Natural killer cell (primary cell): ENCODE measurements around the gene ITPR1. TPM values are rescaled to one million over a fixed set of nuclear protein-coding genes. Genes with fewer than 3 reads are reported as not detected.

ENCODE experiments used
- ATAC-seq, 3 donors: fragments of 150-1000 bp in 2 of 3; fragments of 200-7000 bp in 1 of 3; cut with Tn5 transposase; 1 replicate in 1 of 3; 2 replicates in 2 of 3; pipeline ENCODE4 v1.10.0; 2021; ENCODE audit warnings: mild to moderate bottlenecking in 2 of 3, moderate library complexity in 2 of 3
- DNase-seq, 2 donors: peaks; one replicate each; pipeline versions ENCODE4 v3.0.0 to v3.0.0-alpha.2; 2013 to 2021; ENCODE audit warnings: mixed read lengths in 1 of 2
- H3K27ac ChIP-seq: one replicate; pipeline ENCODE4 v1.5.1; 2013; ENCODE audit warnings: mild to moderate bottlenecking, low read length
- H3K27me3 ChIP-seq: one replicate; pipeline ENCODE4 v1.6.1; 2013; ENCODE audit warnings: low read length; ENCODE audit not compliant: control insufficient read depth, insufficient read depth
- H3K36me3 ChIP-seq: one replicate; pipeline ENCODE4 v1.6.1; 2013; ENCODE audit warnings: low read length; ENCODE audit not compliant: control insufficient read depth, insufficient read depth
- H3K4me1 ChIP-seq: one replicate; pipeline ENCODE4 v1.6.1; 2013; ENCODE audit warnings: low read length; ENCODE audit not compliant: control insufficient read depth, insufficient read depth
- H3K4me3 ChIP-seq: one replicate; pipeline ENCODE4 v1.5.1; 2013; ENCODE audit warnings: low read length
- H3K9me3 ChIP-seq: one replicate; pipeline ENCODE4 v1.6.1; 2013; ENCODE audit warnings: low read length; ENCODE audit not compliant: control insufficient read depth, insufficient read depth
- H3K27ac Mint-ChIP-seq, 2 donors: one replicate each; pipeline ENCODE4 v1.8.0; 2022; ENCODE audit warnings: mild to moderate bottlenecking in 2 of 2, mixed read lengths in 2 of 2, moderate library complexity in 1 of 2
- H3K27me3 Mint-ChIP-seq, 2 donors: one replicate each; pipeline ENCODE4 v1.8.0; 2022; ENCODE audit warnings: low read depth in 2 of 2, mixed read lengths in 2 of 2
- H3K36me3 Mint-ChIP-seq: one replicate; pipeline ENCODE4 v1.8.0; 2022; ENCODE audit warnings: mixed read lengths
- H3K4me1 Mint-ChIP-seq, 2 donors: one replicate each; pipeline ENCODE4 v1.8.0; 2022; ENCODE audit warnings: mixed read lengths in 2 of 2
- H3K4me3 Mint-ChIP-seq: one replicate; pipeline ENCODE4 v1.8.0; 2022; ENCODE audit warnings: mild to moderate bottlenecking, moderate library complexity, mixed read lengths
- H3K9me3 Mint-ChIP-seq, 2 donors: one replicate each; pipeline ENCODE4 v1.8.0; 2022; ENCODE audit warnings: mixed read lengths in 2 of 2
- CTCF ChIP-seq: fragments of 200-600 bp; IDR thresholded peaks from one replicate; pipeline ENCODE4 v1.8.0; 2022; ENCODE audit warnings: antibody characterized with exemption
- WGBS: methylation state at CpG from one replicate; pipeline ENCODE4 v1.1.7; 2013; ENCODE audit warnings: missing lambda C conversion rate; ENCODE audit not compliant: insufficient coverage; 5-methylcytosine and 5-hydroxymethylcytosine counted together
- intact Hi-C: fragments of 100-400 bp; cut with micrococcal nuclease; formaldehyde crosslinking; loops from one replicate; pipeline ENCODE4 v1.14.2; 2022
- total RNA-seq, 4 donors: library from RNA; stranded (reverse); fragments of 120-200 nt in 1 of 4; gene quantifications; one replicate each; pipeline versions ENCODE4 v1.2.3 to v1.2.4, GENCODE V29; 2013 to 2022

ITPR1 gene
- total RNA-seq, 3 donors from 2014 or later (not counting 1 experiment from before 2014, with no cell fraction given): 86.7 to 123 (median 94.8) TPM

GRCh38 chr3:4580346-4581123, 87.4 kb downstream of the ITPR1 start:
- WGBS: 95% methylated on average over 14 of the region's 14 CpGs
- H3K9me3 Mint-ChIP-seq: no peaks in the 10 kb centered on the region
- no peaks in the 10 kb centered on the region for H3K27me3 ChIP-seq
- no peak for DNase-seq
- H3K27ac ChIP-seq: no peak overlapping the region
- no peak for TF ChIP-seq CTCF
- ATAC-seq: no peak
- H3K27me3 Mint-ChIP-seq: no peaks in the 10 kb centered on the region
- no peak overlapping the region for H3K4me3 ChIP-seq
- H3K36me3 ChIP-seq: no peaks in the 10 kb centered on the region
- H3K36me3 Mint-ChIP-seq: no peaks in the 10 kb centered on the region
- H3K4me3 Mint-ChIP-seq: no peak overlapping the region
- intact Hi-C loops: loop anchor here (5.0 kb wide), 1 partner anchor 228 kb away; no protein-coding TSS in a partner anchor
- H3K4me1 Mint-ChIP-seq: peaks cover 30 to 39% of the 10 kb centered on the region in 2 donors
- peaks cover 12% of the 10 kb centered on the region for H3K4me1 ChIP-seq
- no peaks in the 10 kb centered on the region for H3K9me3 ChIP-seq
- no peak overlapping the region for H3K27ac Mint-ChIP-seq

- Histone ChIP-seq H3K4me3 (no peak overlapping the region), H3K36me3 (no peaks in the 10 kb centered on the region), H3K4me1 (peaks cover 12% of the 10 kb centered on the region), H3K27me3 (no peaks in the 10 kb centered on the region), H3K9me3 (no peaks in the 10 kb centered on the region), H3K27ac (no peak overlapping the region)
- Mint-ChIP-seq H3K4me3 (no peak overlapping the region), H3K36me3 (no peaks in the 10 kb centered on the region), H3K9me3 (no peaks in the 10 kb centered on the region), H3K27me3 (no peaks in the 10 kb centered on the region), H3K4me1 (peaks cover 33 to 43% of the 10 kb centered on the region in 2 donors), H3K27ac (no peak overlapping the region)
- intact Hi-C loops: loop anchor here (5.0 kb wide), 1 partner anchor 229 kb away; no protein-coding TSS in a partner anchor
- ATAC-seq (peak in 1 of 3 donors; percentile 4), DNase-seq (no peak)
- TF ChIP-seq CTCF: no peak
- 99% methylated on average over 3 of the region's 3 CpGs for WGBS
These were observed 87.9 kb downstream of the ITPR1 start for GRCh38 chr3:4581124-4581424.

GRCh38 chr3:4581498-4581897, 88.3 kb downstream of the ITPR1 start:
- intact Hi-C loops: loop anchor here (5.0 kb wide), 1 partner anchor 229 kb away; no protein-coding TSS in a partner anchor
- no peak for DNase-seq
- no peaks in the 10 kb centered on the region for H3K9me3 ChIP-seq
- H3K36me3 ChIP-seq: no peaks in the 10 kb centered on the region
- no peak overlapping the region for H3K27ac ChIP-seq
- H3K9me3 Mint-ChIP-seq: no peaks in the 10 kb centered on the region
- peaks cover 34 to 47% of the 10 kb centered on the region in 2 donors for H3K4me1 Mint-ChIP-seq
- no peak overlapping the region for H3K27ac Mint-ChIP-seq
- no peaks in the 10 kb centered on the region for H3K27me3 Mint-ChIP-seq
- no peaks in the 10 kb centered on the region for H3K27me3 ChIP-seq
- WGBS: 6% methylated on average over 2 of the region's 2 CpGs
- no peak overlapping the region for H3K4me3 ChIP-seq
- no peak for TF ChIP-seq CTCF
- peaks cover 12% of the 10 kb centered on the region for H3K4me1 ChIP-seq
- H3K36me3 Mint-ChIP-seq: no peaks in the 10 kb centered on the region
- H3K4me3 Mint-ChIP-seq: no peak overlapping the region
- peak in 1 of 3 donors; percentile 16 for ATAC-seq
